GM12872 (cell line): ENCODE results near the gene VAV3.

Experiments used
- CTCF ChIP-seq: IDR thresholded peaks from 3 replicates; pipeline ENCODE4 v1.5.1; 2011; ENCODE audit warnings: low read depth, mild to moderate bottlenecking, low read length, moderate library complexity; ENCODE audit not compliant: insufficient read depth

The VAV3 gene

GRCh38 chr1:107647012-107647411, 318.0 kb downstream of the VAV3 start:
- TF ChIP-seq CTCF = no peak

- no peak for TF ChIP-seq CTCF
Measured at GRCh38 chr1:107643766-107644165, 321.2 kb downstream of the VAV3 start.

- TF ChIP-seq CTCF = no peak
Measured at GRCh38 chr1:107640207-107640606, 324.8 kb downstream of the VAV3 start.

GRCh38 chr1:107637101-107637500, 327.9 kb downstream of the VAV3 start:
- TF ChIP-seq CTCF = no peak

- no peak for TF ChIP-seq CTCF
Measured at GRCh38 chr1:107633596-107633995, 331.4 kb downstream of the VAV3 start.

GRCh38 chr1:107626073-107626796, 338.7 kb downstream of the VAV3 start:
- no peak for TF ChIP-seq CTCF

GRCh38 chr1:107625405-107626029, 339.5 kb downstream of the VAV3 start:
- TF ChIP-seq CTCF = no peak
